Muscle layer of colon (tissue), 2 donors: Measurements from ENCODE around the gene FOXN3.

Source experiments
- H3K27ac ChIP-seq: one replicate; pipeline ENCODE4 v1.7.0; 2013; ENCODE audit warnings: low read depth, mild to moderate bottlenecking, low read length, moderate library complexity
- H3K27me3 ChIP-seq, 2 donors: one replicate each; pipeline ENCODE4 v1.7.0; 2013; ENCODE audit warnings: low read length in 2 of 2, mild to moderate bottlenecking in 2 of 2; ENCODE audit not compliant: insufficient read depth in 2 of 2, control insufficient read depth in 1 of 2
- H3K36me3 ChIP-seq: one replicate; pipeline ENCODE4 v1.7.0; 2013; ENCODE audit warnings: mild to moderate bottlenecking, low read length; ENCODE audit not compliant: insufficient read depth
- H3K4me1 ChIP-seq: one replicate; pipeline ENCODE4 v1.7.0; 2013; ENCODE audit warnings: mild to moderate bottlenecking, low read length; ENCODE audit not compliant: insufficient read depth
- H3K4me3 ChIP-seq, 2 donors: one replicate each; pipeline ENCODE4 v1.7.0; 2013; ENCODE audit warnings: low read length in 2 of 2, low read depth in 1 of 2, mild to moderate bottlenecking in 1 of 2, moderate library complexity in 1 of 2
- H3K9ac ChIP-seq: one replicate; pipeline ENCODE4 v1.7.0; 2013; ENCODE audit warnings: low read length
- H3K9me3 ChIP-seq: one replicate; pipeline ENCODE4 v1.7.0; 2013; ENCODE audit warnings: mild to moderate bottlenecking, low read length
- donor health status: abdominal sarcoma.
- donor health status: Adenocarcinoma of cecum.

FOXN3 gene

GRCh38 chr14:89248411-89249064 lies 168.5 kb downstream of the FOXN3 start:
- H3K4me1 ChIP-seq: peaks cover 24% of the 10 kb centered on the region
- no peaks in the 10 kb centered on the region for H3K9me3 ChIP-seq
- H3K36me3 ChIP-seq: no peaks in the 10 kb centered on the region
- H3K4me3 ChIP-seq: no peak overlapping the region
- H3K9ac ChIP-seq: no peak overlapping the region
- H3K27me3 ChIP-seq: no peaks in the 10 kb centered on the region
- H3K27ac ChIP-seq: no peak overlapping the region

DNA sequence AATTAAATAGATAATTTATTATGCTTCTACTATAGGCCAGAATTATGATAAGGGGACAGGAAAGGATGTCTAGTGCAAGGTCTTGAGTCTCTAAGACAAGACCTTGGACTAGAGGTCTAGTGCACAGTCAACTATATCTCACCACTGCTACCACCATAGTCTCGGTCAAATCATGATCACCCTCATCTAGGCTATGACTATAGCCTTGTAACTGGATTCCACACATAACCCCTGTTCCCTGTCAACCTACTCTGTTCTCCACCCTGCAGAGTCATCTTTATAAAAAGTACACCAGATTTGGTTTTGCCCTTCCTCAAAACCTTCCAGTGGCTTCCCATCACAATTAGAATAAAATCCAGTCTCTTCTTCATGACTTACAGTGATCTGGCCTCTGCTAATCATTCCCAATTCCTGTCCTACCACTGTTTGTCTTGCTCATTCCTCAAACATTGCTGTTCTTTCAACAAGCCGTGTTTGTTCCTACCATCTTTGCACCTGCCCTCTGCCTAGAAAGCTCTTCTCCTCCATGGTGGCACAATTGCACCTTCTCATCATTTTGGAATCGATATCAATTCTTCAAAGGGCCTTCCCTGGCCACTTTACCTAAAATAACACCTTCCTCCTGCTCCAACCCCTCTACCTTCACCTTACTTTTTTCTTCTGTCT lies 169.4 kb downstream of the FOXN3 start:
- Histone ChIP-seq H3K4me3 (no peak overlapping the region), H3K4me1 (peaks cover 31% of the 10 kb centered on the region), H3K27me3 (no peaks in the 10 kb centered on the region), H3K36me3 (no peaks in the 10 kb centered on the region), H3K9me3 (no peaks in the 10 kb centered on the region), H3K9ac (no peak overlapping the region), H3K27ac (no peak overlapping the region)

DNA sequence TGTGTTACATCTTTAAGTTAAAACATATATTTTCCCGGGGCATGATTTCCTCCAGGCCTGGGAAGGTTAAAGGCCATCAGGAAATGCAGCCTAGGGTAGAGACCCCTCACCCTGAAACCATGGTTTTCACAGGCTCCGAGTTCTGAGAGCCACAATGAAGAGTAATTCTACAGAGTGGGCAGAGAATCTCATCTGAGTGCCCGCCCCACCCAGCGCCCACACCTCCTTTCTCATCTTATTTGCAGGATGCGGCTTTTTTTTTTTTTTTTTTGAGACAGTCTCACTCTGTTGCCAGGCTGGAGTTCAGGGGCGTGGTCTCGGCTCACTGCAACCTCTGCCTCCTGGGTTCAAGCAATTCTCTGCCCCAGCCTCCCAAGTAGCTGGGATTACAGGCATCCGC lies 170.7 kb downstream of the FOXN3 start:
- Histone ChIP-seq H3K9ac (no peak overlapping the region), H3K36me3 (no peaks in the 10 kb centered on the region), H3K4me3 (no peak overlapping the region), H3K9me3 (no peaks in the 10 kb centered on the region), H3K27ac (no peak overlapping the region), H3K4me1 (peaks cover 35% of the 10 kb centered on the region), H3K27me3 (no peaks in the 10 kb centered on the region)

GRCh38 chr14:89245802-89246201 lies 171.2 kb downstream of the FOXN3 start:
- H3K9me3 ChIP-seq: no peaks in the 10 kb centered on the region

DNA sequence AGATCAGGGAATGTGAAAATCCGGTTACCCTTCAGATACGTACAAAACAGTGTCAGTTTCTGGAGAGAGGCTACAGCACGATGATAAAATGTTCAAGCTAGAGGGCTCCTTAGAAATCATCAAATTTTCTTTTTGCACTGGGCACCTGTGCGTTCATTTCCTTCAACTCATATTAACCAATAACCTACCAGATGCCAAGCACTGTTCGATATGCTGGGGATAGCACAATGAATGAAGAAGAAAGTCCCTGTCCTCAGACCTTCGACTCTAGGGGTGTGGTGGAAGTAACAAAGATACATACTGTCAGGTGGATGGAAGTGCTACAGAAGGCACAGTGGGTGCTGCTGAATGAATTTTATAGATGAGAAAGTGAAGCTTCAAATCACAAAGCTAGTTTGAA lies 172.3 kb downstream of the FOXN3 start:
- Histone ChIP-seq H3K4me3 (no peak overlapping the region), H3K9me3 (no peaks in the 10 kb centered on the region), H3K4me1 (peaks cover 34% of the 10 kb centered on the region)

More at GRCh38 chr14:89245802-89246201, 171.2 kb downstream of the FOXN3 start:
- H3K4me3 ChIP-seq: no peak overlapping the region
- no peak overlapping the region for H3K9ac ChIP-seq
- H3K27me3 ChIP-seq: no peaks in the 10 kb centered on the region
- no peak overlapping the region for H3K27ac ChIP-seq
- H3K36me3 ChIP-seq: no peaks in the 10 kb centered on the region
- peaks cover 38% of the 10 kb centered on the region for H3K4me1 ChIP-seq

GRCh38 chr14:89243741-89244140 lies 173.3 kb downstream of the FOXN3 start:
- Histone ChIP-seq H3K4me3 (no peak overlapping the region), H3K27me3 (no peaks in the 10 kb centered on the region), H3K4me1 (peaks cover 24% of the 10 kb centered on the region), H3K9ac (no peak overlapping the region), H3K27ac (no peak overlapping the region), H3K9me3 (no peaks in the 10 kb centered on the region), H3K36me3 (no peaks in the 10 kb centered on the region)

More for the DNA sequence above, 172.3 kb downstream of the FOXN3 start:
- Histone ChIP-seq H3K27ac (no peak overlapping the region), H3K36me3 (no peaks in the 10 kb centered on the region), H3K27me3 (no peaks in the 10 kb centered on the region), H3K9ac (no peak overlapping the region)

GRCh38 chr14:89243286-89243685 lies 173.7 kb downstream of the FOXN3 start:
- H3K9ac ChIP-seq: no peak overlapping the region
- no peaks in the 10 kb centered on the region for H3K27me3 ChIP-seq
- H3K27ac ChIP-seq: no peak overlapping the region
- H3K9me3 ChIP-seq: no peaks in the 10 kb centered on the region
- H3K4me3 ChIP-seq: no peak overlapping the region
- H3K4me1 ChIP-seq: peaks cover 20% of the 10 kb centered on the region
- H3K36me3 ChIP-seq: no peaks in the 10 kb centered on the region

DNA sequence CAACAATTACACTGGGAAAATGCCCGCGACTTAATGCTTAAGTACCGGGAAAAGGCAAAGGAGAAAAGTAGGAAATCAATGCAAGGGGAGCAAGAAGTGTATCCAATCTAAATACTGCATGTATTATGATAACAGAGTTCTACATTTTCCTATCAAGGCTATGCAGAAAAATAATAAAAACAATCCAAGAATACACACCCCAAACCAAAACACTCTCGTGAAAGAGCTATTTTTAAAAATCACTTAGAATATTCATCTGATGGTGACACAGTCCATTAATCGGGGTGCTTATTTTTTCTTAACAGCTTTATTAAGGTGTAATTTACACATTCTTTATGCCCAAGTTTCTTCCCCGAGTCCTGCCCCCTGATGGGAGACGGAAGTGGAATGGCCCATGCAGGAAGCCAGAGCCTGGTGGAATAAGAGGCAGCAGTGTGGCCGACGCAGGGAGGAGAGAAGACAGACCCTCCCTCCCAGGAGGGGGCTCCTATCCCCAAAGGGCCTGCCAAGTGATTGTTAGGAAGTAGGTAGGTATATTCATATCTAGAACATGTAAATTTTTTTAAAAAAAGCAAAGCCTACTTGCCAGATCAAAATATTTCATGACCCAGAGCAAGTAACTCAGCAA lies 174.3 kb downstream of the FOXN3 start:
- no peaks in the 10 kb centered on the region for H3K36me3 ChIP-seq
- H3K9me3 ChIP-seq: no peaks in the 10 kb centered on the region
- H3K4me1 ChIP-seq: peaks cover 20% of the 10 kb centered on the region
- H3K9ac ChIP-seq: no peak overlapping the region
- no peaks in the 10 kb centered on the region for H3K27me3 ChIP-seq
- no peak overlapping the region for H3K27ac ChIP-seq
- H3K4me3 ChIP-seq: no peak overlapping the region

DNA sequence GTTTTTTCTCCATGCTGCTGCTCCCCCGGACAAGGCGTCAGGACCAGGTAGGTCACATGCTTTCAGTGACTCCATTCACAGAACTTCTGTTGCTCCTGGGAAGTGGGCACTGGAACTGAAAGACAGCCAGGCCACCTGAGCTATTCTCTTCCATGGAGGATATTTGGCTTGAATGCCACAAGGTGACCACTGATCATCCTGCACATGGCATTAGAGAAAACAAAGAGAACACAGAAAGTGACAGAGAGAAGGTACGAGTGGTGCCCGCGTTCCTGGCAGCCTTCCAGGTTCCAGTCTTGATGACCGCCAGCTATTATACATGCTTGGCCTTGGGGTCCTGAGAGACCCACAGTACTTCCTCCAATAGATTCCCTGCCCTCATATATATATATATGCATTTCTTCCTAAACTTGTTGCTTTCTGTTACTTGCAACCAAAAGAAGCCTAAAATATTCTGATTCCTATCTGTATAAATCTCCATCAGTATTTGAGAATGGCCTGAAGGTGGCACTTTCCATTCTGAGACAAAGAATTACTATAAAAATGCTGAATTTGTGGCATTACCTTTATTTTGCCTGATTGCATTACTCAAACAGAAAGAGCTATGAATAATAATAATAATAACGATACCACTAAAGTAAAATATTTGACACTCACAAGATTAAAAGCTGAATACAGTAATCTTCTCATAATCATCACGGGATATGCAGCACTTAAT lies 174.9 kb downstream of the FOXN3 start:
- Histone ChIP-seq H3K36me3 (no peaks in the 10 kb centered on the region), H3K4me3 (no peak overlapping the region), H3K9me3 (no peaks in the 10 kb centered on the region), H3K9ac (no peak overlapping the region), H3K27me3 (no peaks in the 10 kb centered on the region), H3K4me1 (peaks cover 20% of the 10 kb centered on the region), H3K27ac (no peak overlapping the region)

DNA sequence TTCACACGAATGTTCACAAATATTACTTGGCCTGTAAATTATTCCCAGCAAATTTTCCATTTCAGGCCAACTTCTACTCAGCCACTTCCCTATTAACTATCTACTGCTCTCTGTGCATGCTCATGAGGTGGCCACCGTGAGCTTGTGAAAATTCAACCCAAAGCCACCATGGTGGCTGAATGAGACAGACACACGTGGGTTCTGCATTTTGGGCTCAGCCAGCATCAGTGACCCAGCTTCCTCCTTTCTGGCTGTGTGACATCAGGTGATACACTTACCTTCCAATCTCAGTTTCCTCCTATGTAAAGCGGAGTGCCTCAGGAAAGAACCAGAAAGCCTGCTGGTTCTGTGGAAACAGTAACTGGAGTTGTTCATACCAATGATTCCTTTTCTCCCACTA lies 175.8 kb downstream of the FOXN3 start:
- Histone ChIP-seq H3K4me3 (no peak overlapping the region), H3K9me3 (no peaks in the 10 kb centered on the region), H3K36me3 (no peaks in the 10 kb centered on the region), H3K27me3 (no peaks in the 10 kb centered on the region), H3K9ac (no peak overlapping the region), H3K27ac (no peak overlapping the region), H3K4me1 (peaks cover 20% of the 10 kb centered on the region)

- peaks cover 20% of the 10 kb centered on the region for H3K4me1 ChIP-seq
- H3K9ac ChIP-seq: no peak overlapping the region
- no peaks in the 10 kb centered on the region for H3K9me3 ChIP-seq
- H3K27ac ChIP-seq: no peak overlapping the region
- no peak overlapping the region for H3K4me3 ChIP-seq
- no peaks in the 10 kb centered on the region for H3K36me3 ChIP-seq
- H3K27me3 ChIP-seq: no peaks in the 10 kb centered on the region
These were observed 176.6 kb downstream of the FOXN3 start for GRCh38 chr14:89240414-89240813.
